Lung (tissue), 12 donors: ENCODE data around the gene DUOX1. TPM values are rescaled to one million over a fixed set of nuclear protein-coding genes. Genes with fewer than 3 reads are reported as not detected.

Experiments
- ATAC-seq: fragments of 200-7000 bp; cut with Tn5 transposase; one replicate; pipeline ENCODE4 v1.9.1; 2020; ENCODE audit warnings: moderate number of reproducible peaks; ENCODE audit not compliant: insufficient read depth, low FRiP score
- DNase-seq, 3 donors: peaks; one replicate each; pipeline ENCODE4 v3.0.0-alpha.2; 2013 to 2017
- H3K27ac ChIP-seq, 2 donors: one replicate each; pipeline ENCODE4 v1.5.1; 2013; ENCODE audit warnings: mild to moderate bottlenecking in 2 of 2, moderate library complexity in 2 of 2, control low read depth in 1 of 2, inconsistent platforms in 1 of 2, low read depth in 1 of 2, low read length in 1 of 2
- H3K27me3 ChIP-seq, 3 donors: one replicate each; pipeline ENCODE4 v1.5.1; 2013; ENCODE audit warnings: low read length in 2 of 3; ENCODE audit not compliant: control insufficient read depth in 3 of 3, insufficient read depth in 3 of 3
- H3K36me3 ChIP-seq, 4 donors: one replicate each; pipeline ENCODE4 v1.5.1; 2013; ENCODE audit warnings: low read length in 4 of 4, mild to moderate bottlenecking in 1 of 4, moderate library complexity in 1 of 4; ENCODE audit not compliant: control insufficient read depth in 4 of 4, insufficient read depth in 4 of 4
- H3K4me1 ChIP-seq, 5 donors: one replicate each; pipeline ENCODE4 v1.5.1; 2013; ENCODE audit warnings: low read length in 5 of 5, mild to moderate bottlenecking in 2 of 5, moderate library complexity in 1 of 5; ENCODE audit not compliant: control insufficient read depth in 5 of 5, insufficient read depth in 5 of 5
- H3K4me3 ChIP-seq: one replicate; pipeline ENCODE4 v1.5.1; 2013; ENCODE audit warnings: mild to moderate bottlenecking, control low read depth, moderate library complexity
- H3K9ac ChIP-seq, 2 donors: one replicate each; pipeline ENCODE4 v1.5.1; 2013; ENCODE audit warnings: low read length in 2 of 2, control low read depth in 1 of 2; ENCODE audit not compliant: insufficient read depth in 1 of 2
- H3K9me3 ChIP-seq, 4 donors: one replicate each; pipeline ENCODE4 v1.5.1; 2013; ENCODE audit warnings: low read length in 3 of 4, mild to moderate bottlenecking in 1 of 4, moderate library complexity in 1 of 4; ENCODE audit not compliant: control insufficient read depth in 4 of 4, insufficient read depth in 3 of 4
- CTCF ChIP-seq: IDR thresholded peaks from 2 replicates; pipeline ENCODE4 v1.5.1; 2012; ENCODE audit warnings: mild to moderate bottlenecking; ENCODE audit errors: control extremely low read depth, extremely low read depth
- WGBS, 2 donors: extraction: QIAGEN DNeasy Blood & Tissue Kit; methylation state at CpG; one replicate each; pipeline ENCODE4 v1.1.7; 2013; 5-methylcytosine and 5-hydroxymethylcytosine counted together
- polyA plus RNA-seq, 2 donors: library from polyadenylated mRNA; stranded (reverse); fragments of 200-250 nt; gene quantifications; one replicate each; pipeline ENCODE4 v1.2.1, GENCODE V29; 2013
- total RNA-seq, 2 donors: library from RNA; depleted of rRNA in 1 of 2; stranded (reverse); fragments of >200 nt in 1 of 2; gene quantifications; one replicate each; pipeline ENCODE4 v1.2.1, GENCODE V29; 2014 to 2021
- donor health status: control.
- donor health status: control.
- donor health status: Bipolar disorder and iron deficiency.
- donor health status: healthy.
- donor health status: DM: yes; HTN: yes; CAD: no.

DUOX1 gene
- total and polyA plus RNA-seq, 4 donors = 61.7 to 363 (median 115) TPM

DNA sequence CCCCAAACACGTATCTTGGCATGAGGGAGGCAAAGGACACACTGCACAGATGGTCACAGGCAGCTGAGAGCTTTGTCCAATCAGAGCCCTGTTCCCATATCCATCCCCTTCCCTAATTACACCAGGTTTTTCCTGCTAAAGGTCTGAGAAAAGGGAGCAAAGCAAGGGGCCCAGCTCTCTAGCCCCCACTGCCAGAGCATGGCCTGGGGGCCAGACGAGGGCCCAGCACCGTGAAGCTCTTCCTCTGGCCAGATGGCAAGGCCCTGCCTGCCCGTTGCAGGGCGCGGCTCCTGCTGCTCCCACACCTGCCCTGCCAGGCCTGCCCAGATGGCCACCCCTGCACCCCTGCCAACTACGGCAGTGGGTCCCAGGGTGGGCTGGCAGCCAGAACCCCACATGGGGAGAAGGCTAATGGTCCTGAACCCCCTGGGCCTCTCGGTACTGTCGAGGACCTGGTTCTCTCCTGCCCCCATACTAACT is 54.8 kb downstream of the DUOX1 start:
- Histone ChIP-seq H3K27ac (no peak overlapping the region), H3K36me3 (no peaks in the 10 kb centered on the region), H3K4me3 (no peak overlapping the region), H3K4me1 (peaks cover 3 to 43% (median 13%) of the 10 kb centered on the region in 5 donors), H3K9ac (no peak overlapping the region), H3K9me3 (peaks cover 0 to 2% (median 0%) of the 10 kb centered on the region in 4 donors), H3K27me3 (no peaks in the 10 kb centered on the region)
- no peak for TF ChIP-seq CTCF
- WGBS, 2 donors = 84 to 93% methylated on average over 7 to 9 of the region's 9 CpGs
- DNase-seq (no peak), ATAC-seq (no peak)

DNA sequence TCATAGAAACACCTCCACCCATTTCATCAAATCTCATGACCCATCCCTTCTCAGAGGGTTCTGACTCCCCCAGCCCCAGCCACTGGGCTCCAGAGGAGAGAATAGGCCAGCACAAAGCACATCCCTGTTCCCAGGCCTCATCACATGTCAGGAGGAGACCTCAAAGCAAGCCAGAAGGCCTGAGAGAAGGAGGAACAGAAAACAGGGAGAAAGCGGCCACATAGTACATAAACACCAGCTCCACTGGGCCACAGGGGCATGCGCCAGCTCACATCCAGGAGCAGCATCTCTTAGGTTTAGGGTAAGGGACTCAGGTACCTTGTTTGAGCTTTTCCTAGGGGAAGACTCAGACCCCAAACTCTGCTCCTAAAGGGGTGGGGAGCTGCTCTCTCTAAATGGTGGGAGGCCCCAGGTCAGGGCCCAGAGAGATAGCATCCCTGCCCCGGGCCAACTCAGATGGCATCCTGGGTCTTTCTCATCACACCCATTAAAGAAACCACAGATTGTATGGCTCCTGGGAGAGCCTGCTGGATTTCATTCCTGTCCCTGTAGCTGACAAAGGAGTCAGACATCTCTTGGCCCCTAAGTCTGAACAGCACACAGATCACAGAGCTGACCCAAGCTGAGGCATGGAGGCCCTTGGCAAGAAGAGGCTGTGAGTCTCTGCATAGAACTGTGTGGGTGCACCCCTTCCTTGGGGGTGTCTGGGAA is 55.4 kb downstream of the DUOX1 start:
- TF ChIP-seq CTCF = no peak
- 88 to 93% methylated on average over 3 of the region's 3 CpGs for WGBS, 2 donors
- DNase-seq (no peak), ATAC-seq (no peak)
- no peak overlapping the region for H3K9ac ChIP-seq
- H3K36me3 ChIP-seq = no peaks in the 10 kb centered on the region
- no peak overlapping the region for H3K27ac ChIP-seq
- H3K4me1 ChIP-seq = peaks cover 3 to 43% (median 10%) of the 10 kb centered on the region in 5 donors
- peaks cover 0 to under 1% (median 0%) of the 10 kb centered on the region in 4 donors for H3K9me3 ChIP-seq
- no peak overlapping the region for H3K4me3 ChIP-seq
- H3K27me3 ChIP-seq = no peaks in the 10 kb centered on the region

- Histone ChIP-seq H3K27ac (peak overlapping the region in 1 of 2 donors; percentile 50), H3K9me3 (no peaks in the 10 kb centered on the region), H3K36me3 (no peaks in the 10 kb centered on the region), H3K27me3 (no peaks in the 10 kb centered on the region), H3K9ac (no peak overlapping the region), H3K4me3 (no peak overlapping the region), H3K4me1 (peaks cover 3 to 43% (median 10%) of the 10 kb centered on the region in 5 donors)
- DNase-seq = peak in 1 of 3 donors; percentile 29
- WGBS, 2 donors = 61 to 68% methylated on average over 8 of the region's 8 CpGs
- ATAC-seq = no peak
- TF ChIP-seq CTCF = no peak
Measured at GRCh38 chr15:45185903-45186770, 56.3 kb downstream of the DUOX1 start.
